Ovary (tissue), 3 donors: ENCODE measurements around the gene PHYH.

Experiments used
- POLR2A ChIP-seq: fragments of 450-650 bp; IDR thresholded peaks from one replicate; pipeline ENCODE4 v1.6.1; 2017; ENCODE audit warnings: antibody characterized with exemption, mild to moderate bottlenecking, moderate library complexity
- TF ChIP-seq, protein P1 (sequence below), 3 donors: fragments of 450-650 bp in 2 of 3; fragments of 200-600 bp in 1 of 3; IDR thresholded peaks; one replicate each; pipeline versions ENCODE4 v1.5.1 to v1.8.0; 2016 to 2022; ENCODE audit warnings: antibody characterized with exemption in 3 of 3, mild to moderate bottlenecking in 1 of 3
- donor health status: DM: no; HTN: no; CAD: no.

DNA sequence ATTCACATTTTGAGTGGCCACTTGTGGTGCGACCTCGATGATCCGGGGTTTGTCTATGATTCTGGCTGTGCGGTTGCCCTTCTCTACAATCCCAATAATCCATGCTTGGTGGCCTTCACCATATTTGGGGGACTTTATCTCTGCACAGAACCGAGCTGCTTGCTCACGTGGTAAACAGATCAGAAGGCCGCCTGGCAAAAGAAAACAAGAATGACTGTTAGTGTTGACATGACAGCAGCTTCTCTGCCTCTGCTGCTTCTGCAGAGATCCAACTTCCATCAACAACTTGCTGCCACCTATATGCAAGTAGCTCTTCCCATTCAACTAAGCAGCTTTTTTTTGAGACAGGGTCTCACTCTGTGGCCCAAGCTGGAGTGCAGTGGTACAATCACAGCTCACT is 19.3 kb upstream of the PHYH start:
- TF ChIP-seq, protein P1, sequence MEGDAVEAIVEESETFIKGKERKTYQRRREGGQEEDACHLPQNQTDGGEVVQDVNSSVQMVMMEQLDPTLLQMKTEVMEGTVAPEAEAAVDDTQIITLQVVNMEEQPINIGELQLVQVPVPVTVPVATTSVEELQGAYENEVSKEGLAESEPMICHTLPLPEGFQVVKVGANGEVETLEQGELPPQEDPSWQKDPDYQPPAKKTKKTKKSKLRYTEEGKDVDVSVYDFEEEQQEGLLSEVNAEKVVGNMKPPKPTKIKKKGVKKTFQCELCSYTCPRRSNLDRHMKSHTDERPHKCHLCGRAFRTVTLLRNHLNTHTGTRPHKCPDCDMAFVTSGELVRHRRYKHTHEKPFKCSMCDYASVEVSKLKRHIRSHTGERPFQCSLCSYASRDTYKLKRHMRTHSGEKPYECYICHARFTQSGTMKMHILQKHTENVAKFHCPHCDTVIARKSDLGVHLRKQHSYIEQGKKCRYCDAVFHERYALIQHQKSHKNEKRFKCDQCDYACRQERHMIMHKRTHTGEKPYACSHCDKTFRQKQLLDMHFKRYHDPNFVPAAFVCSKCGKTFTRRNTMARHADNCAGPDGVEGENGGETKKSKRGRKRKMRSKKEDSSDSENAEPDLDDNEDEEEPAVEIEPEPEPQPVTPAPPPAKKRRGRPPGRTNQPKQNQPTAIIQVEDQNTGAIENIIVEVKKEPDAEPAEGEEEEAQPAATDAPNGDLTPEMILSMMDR (IDR thresholded peaks at IDR 0.05): no peak
- no peak for TF ChIP-seq POLR2A
